Panc1 (cell line): ENCODE data around the gene IGFBP4. TPM values are rescaled to one million over a fixed set of nuclear protein-coding genes. Genes with fewer than 3 reads are reported as not detected.

ENCODE experiments used
- ATAC-seq: fragments of 200-7000 bp; cut with Tn5 transposase; 2 replicates; pipeline ENCODE4 v1.9.1; 2020; ENCODE audit warnings: mild to moderate bottlenecking, moderate library complexity
- BruUV-seq: library from RNA; stranded (reverse); fragments of 400-500 nt; replicated peaks from 2 replicates; lab custom pipeline; 2021; lab: Mats Ljungman, UMichigan
- CTCF ChIA-PET: fragments of 300-600 bp; sonication (Branson Sonifier 250); formaldehyde crosslinking; loops from one replicate; lab custom pipeline; 2022; ENCODE audit warnings: antibody characterized with exemption; lab: Charles Lee
- POLR2A ChIA-PET: fragments of 300-600 bp; sonication (Branson Sonifier 250); formaldehyde crosslinking; loops from one replicate; lab custom pipeline; 2022; ENCODE audit warnings: antibody characterized with exemption; lab: Charles Lee
- DNase-seq: peaks from one replicate; pipeline ENCODE4 v3.0.0-alpha.2; 2010; ENCODE audit warnings: low read depth, low spot score
- H3K27ac ChIP-seq: 2 replicates; pipeline ENCODE4 v1.5.1; 2011; ENCODE audit warnings: mild to moderate bottlenecking, low read length, inconsistent platforms
- H3K27me3 ChIP-seq: fragments of 200-500 bp; sonication (Bioruptor generic); 2 replicates; pipeline ENCODE4 v1.6.0; 2014; ENCODE audit warnings: low read length, inconsistent platforms; ENCODE audit not compliant: control insufficient read depth, insufficient read depth
- H3K36me3 ChIP-seq: fragments of 200-500 bp; sonication (Bioruptor generic); 2 replicates; pipeline ENCODE4 v1.5.1; 2014; ENCODE audit warnings: inconsistent platforms, mild to moderate bottlenecking, low read length, moderate library complexity; ENCODE audit not compliant: control insufficient read depth, insufficient read depth
- H3K4me1 ChIP-seq: 2 replicates; pipeline ENCODE4 v1.5.1; 2011; ENCODE audit warnings: inconsistent platforms, mild to moderate bottlenecking, low read length, moderate library complexity; ENCODE audit not compliant: control insufficient read depth, insufficient read depth
- H3K4me3 ChIP-seq, 2 experiments: 2 replicates each; pipeline ENCODE4 v1.5.1; 2011 to 2012; ENCODE audit warnings: low read depth in 2 of 2, low read length in 2 of 2, mild to moderate bottlenecking in 2 of 2, inconsistent platforms in 1 of 2, moderate library complexity in 1 of 2
- H3K9me3 ChIP-seq: fragments of 200-500 bp; sonication (Bioruptor generic); 2 replicates; pipeline ENCODE4 v1.5.1; 2014; ENCODE audit warnings: low read depth, mild to moderate bottlenecking, inconsistent platforms, low read length, moderate library complexity; ENCODE audit not compliant: control insufficient read depth, insufficient read depth
- POLR2AphosphoS5 ChIP-seq: IDR thresholded peaks from 2 replicates; pipeline ENCODE4 v1.6.1; 2012; ENCODE audit warnings: mild to moderate bottlenecking, low read depth, low read length, moderate library complexity
- SIN3A ChIP-seq: IDR thresholded peaks from 2 replicates; pipeline ENCODE4 v1.6.1; 2012; ENCODE audit warnings: low read depth, mild to moderate bottlenecking, low read length, moderate library complexity, borderline replicate concordance; ENCODE audit not compliant: insufficient read depth
- TCF7L2 ChIP-seq: IDR thresholded peaks from 2 replicates; pipeline ENCODE4 v1.6.1; 2011; ENCODE audit warnings: mild to moderate bottlenecking, low read depth, low read length, inconsistent platforms
- in situ Hi-C: cut with HindIII; loops from 2 replicates; pipeline ENCODE4 v1.10.0; 2016; ENCODE audit warnings: low sequenced_read_pairs, low pct_unique_long_range_greater_than_20kb
- intact Hi-C: fragments of 100-400 bp; cut with micrococcal nuclease; formaldehyde crosslinking; loops from one replicate; pipeline ENCODE4 v1.10.0; 2022; ENCODE audit not compliant: unreplicated experiment
- total RNA-seq: library from RNA; stranded (reverse); gene quantifications from one replicate; pipeline ENCODE4 v1.2.1, GENCODE V29; 2021; ENCODE audit not compliant: unreplicated experiment
- TF ChIP-seq, protein P1 (sequence below): fragments of 450-650 bp; IDR thresholded peaks from 2 replicates; pipeline ENCODE4 v1.5.1; 2017; ENCODE audit warnings: mild to moderate bottlenecking
- TF ChIP-seq, protein P2 (sequence below), 2 experiments: IDR thresholded peaks; 2 replicates each; pipeline ENCODE4 v1.6.1; 2011 to 2012; ENCODE audit warnings: low read depth in 2 of 2, control low read depth in 1 of 2, low read length in 1 of 2, mild to moderate bottlenecking in 1 of 2, moderate library complexity in 1 of 2; ENCODE audit not compliant: insufficient read depth in 1 of 2

IGFBP4 gene
- total RNA-seq, 1 experiment from 2014 or later, result 27.1 TPM

DNA sequence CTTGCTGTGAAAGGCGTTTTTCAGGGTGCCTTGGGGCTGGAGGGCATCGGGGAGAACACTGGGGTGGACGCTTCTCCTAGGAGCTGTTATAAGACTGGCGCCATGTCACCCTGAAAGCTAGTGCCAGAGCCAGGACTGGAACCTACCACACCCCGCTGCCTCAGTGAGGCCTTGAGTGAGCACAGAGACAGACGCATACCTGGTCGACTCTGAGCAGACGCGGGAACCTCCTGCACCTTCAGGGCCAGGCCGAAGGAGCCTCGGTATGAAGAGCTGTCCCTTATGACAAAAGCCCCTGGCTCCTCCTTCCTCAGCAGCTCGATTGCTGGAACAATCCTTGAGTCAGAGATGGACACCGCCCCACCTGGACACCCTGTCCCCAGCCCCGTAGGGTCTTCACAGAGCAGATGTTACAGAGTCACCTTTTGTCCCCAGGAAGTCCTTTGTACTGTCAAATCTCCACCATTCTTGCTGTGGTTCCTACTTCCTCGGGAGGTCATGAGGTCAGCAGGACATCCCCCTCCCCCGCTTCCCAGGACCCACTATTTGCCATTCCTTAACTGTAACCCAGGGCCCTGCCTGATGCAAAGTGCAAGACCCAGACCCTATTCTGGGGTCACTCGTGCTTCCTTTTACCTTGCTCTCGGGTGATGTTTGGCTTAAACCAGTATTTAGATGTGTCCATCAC, 41.2 kb downstream of the IGFBP4 start:
- DNase-seq (no peak), ATAC-seq (no peak)
- POLR2A ChIA-PET, result no interaction called here
- TF ChIP-seq TCF7L2, result no peak
- TF ChIP-seq, protein P1, sequence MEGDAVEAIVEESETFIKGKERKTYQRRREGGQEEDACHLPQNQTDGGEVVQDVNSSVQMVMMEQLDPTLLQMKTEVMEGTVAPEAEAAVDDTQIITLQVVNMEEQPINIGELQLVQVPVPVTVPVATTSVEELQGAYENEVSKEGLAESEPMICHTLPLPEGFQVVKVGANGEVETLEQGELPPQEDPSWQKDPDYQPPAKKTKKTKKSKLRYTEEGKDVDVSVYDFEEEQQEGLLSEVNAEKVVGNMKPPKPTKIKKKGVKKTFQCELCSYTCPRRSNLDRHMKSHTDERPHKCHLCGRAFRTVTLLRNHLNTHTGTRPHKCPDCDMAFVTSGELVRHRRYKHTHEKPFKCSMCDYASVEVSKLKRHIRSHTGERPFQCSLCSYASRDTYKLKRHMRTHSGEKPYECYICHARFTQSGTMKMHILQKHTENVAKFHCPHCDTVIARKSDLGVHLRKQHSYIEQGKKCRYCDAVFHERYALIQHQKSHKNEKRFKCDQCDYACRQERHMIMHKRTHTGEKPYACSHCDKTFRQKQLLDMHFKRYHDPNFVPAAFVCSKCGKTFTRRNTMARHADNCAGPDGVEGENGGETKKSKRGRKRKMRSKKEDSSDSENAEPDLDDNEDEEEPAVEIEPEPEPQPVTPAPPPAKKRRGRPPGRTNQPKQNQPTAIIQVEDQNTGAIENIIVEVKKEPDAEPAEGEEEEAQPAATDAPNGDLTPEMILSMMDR, result no peak
- TF ChIP-seq, protein P2, sequence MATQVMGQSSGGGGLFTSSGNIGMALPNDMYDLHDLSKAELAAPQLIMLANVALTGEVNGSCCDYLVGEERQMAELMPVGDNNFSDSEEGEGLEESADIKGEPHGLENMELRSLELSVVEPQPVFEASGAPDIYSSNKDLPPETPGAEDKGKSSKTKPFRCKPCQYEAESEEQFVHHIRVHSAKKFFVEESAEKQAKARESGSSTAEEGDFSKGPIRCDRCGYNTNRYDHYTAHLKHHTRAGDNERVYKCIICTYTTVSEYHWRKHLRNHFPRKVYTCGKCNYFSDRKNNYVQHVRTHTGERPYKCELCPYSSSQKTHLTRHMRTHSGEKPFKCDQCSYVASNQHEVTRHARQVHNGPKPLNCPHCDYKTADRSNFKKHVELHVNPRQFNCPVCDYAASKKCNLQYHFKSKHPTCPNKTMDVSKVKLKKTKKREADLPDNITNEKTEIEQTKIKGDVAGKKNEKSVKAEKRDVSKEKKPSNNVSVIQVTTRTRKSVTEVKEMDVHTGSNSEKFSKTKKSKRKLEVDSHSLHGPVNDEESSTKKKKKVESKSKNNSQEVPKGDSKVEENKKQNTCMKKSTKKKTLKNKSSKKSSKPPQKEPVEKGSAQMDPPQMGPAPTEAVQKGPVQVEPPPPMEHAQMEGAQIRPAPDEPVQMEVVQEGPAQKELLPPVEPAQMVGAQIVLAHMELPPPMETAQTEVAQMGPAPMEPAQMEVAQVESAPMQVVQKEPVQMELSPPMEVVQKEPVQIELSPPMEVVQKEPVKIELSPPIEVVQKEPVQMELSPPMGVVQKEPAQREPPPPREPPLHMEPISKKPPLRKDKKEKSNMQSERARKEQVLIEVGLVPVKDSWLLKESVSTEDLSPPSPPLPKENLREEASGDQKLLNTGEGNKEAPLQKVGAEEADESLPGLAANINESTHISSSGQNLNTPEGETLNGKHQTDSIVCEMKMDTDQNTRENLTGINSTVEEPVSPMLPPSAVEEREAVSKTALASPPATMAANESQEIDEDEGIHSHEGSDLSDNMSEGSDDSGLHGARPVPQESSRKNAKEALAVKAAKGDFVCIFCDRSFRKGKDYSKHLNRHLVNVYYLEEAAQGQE (IDR thresholded peaks at IDR 0.05; ENCODE audit: insufficient read depth in 1 of 2, low read depth in 2 of 2, low read length in 1 of 2), result no peak
- no peak for TF ChIP-seq POLR2AphosphoS5
- TF ChIP-seq SIN3A, result no peak
- H3K36me3 ChIP-seq, result no peaks in the 10 kb centered on the region
- H3K4me1 ChIP-seq, result no peaks in the 10 kb centered on the region
- no peak overlapping the region for H3K27ac ChIP-seq
- no TSS peak for BruUV-seq
- in situ Hi-C loops (no loop called here), intact Hi-C loops (no loop called here)
- no peak overlapping the region for H3K4me3 ChIP-seq
- no peaks in the 10 kb centered on the region for H3K27me3 ChIP-seq
- CTCF ChIA-PET, result interaction anchor here (0.6 kb wide), 1 partner anchor 33 kb away, joined by 3 read pairs; no protein-coding TSS in a partner anchor
- no peaks in the 10 kb centered on the region for H3K9me3 ChIP-seq

DNA sequence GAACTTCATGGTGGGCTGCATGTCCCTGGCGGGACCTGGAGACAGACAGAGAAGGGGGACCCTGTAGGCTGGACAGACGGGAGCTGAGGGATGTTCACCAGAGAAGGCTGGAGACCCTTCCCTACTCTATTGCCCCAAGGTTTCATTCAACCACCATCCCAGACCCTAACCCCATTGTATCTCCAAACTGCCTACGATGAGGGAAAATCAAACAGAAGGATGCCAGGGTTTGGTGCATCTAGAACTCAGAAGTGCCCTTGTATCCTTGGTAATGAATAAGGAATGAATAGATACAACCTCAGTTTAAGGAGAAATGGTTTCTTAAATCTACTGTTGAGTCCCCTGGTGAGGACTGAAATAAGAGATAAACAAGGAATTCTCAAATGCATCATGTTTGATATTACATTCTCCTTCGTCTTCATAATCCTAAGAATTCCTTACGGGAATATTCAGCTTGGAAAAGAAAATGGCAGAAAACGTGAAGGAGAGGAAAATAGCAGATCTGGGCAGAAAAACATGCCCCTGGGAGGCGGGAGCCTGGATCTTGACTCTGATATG, 41.8 kb downstream of the IGFBP4 start:
- ATAC-seq (no peak), DNase-seq (no peak)
- intact Hi-C loops, result no loop called here
- no peaks in the 10 kb centered on the region for H3K27me3 ChIP-seq
- ChIA-PET POLR2A (no interaction called here), CTCF (no interaction called here)
- BruUV-seq, result no TSS peak
- H3K4me1 ChIP-seq, result no peaks in the 10 kb centered on the region; the same call in 1 of the 2 replicates
- no peaks in the 10 kb centered on the region for H3K9me3 ChIP-seq
- in situ Hi-C loops, result no loop called here
- H3K4me3 ChIP-seq, result no peak overlapping the region
- TF ChIP-seq, protein P2 (IDR thresholded peaks at IDR 0.05; ENCODE audit: insufficient read depth in 1 of 2, low read depth in 2 of 2, low read length in 1 of 2), result no peak
- TF ChIP-seq POLR2AphosphoS5 (no peak), TCF7L2 (no peak), SIN3A (no peak)
- TF ChIP-seq, protein P1, result no peak
- no peaks in the 10 kb centered on the region for H3K36me3 ChIP-seq
- no peak overlapping the region for H3K27ac ChIP-seq
